Retinal pigment epithelial cell (primary cell): ENCODE measurements around the gene B3GLCT.

ENCODE experiments used
- DNase-seq: peaks from one replicate; pipeline ENCODE4 v3.0.0-alpha.2; 2010; ENCODE audit warnings: low read depth
- H3K4me3 ChIP-seq: 2 replicates; pipeline ENCODE4 v1.5.1; 2011; ENCODE audit warnings: mild to moderate bottlenecking, low read length, control low read depth, moderate library complexity
- TF ChIP-seq, protein P1 (sequence below): conservative IDR thresholded peaks from 2 replicates; pipeline ENCODE4 v1.5.1; 2011; ENCODE audit warnings: low read depth, low read length, control low read depth, inconsistent platforms

The B3GLCT gene

DNA sequence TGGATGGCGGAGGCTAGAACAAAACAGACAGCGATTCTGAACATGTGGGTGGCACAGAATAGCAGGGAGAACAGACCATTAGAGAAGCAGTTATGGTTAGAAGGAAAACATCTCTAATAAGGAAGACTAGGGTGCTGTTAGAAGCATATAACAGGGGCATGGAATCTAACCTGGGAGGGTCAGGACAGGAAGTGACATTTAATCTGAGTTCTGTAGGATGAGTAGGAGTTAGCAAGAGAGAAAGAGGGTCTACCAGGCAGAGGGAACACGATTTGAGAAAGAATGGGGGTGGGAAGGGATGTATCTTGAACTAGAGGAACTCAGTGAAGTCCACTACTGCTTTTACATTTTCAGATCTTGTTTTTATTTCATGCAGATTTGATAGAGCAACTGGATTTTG, 48.6 kb downstream of the B3GLCT start:
- no peak for DNase-seq
- TF ChIP-seq, protein P1, sequence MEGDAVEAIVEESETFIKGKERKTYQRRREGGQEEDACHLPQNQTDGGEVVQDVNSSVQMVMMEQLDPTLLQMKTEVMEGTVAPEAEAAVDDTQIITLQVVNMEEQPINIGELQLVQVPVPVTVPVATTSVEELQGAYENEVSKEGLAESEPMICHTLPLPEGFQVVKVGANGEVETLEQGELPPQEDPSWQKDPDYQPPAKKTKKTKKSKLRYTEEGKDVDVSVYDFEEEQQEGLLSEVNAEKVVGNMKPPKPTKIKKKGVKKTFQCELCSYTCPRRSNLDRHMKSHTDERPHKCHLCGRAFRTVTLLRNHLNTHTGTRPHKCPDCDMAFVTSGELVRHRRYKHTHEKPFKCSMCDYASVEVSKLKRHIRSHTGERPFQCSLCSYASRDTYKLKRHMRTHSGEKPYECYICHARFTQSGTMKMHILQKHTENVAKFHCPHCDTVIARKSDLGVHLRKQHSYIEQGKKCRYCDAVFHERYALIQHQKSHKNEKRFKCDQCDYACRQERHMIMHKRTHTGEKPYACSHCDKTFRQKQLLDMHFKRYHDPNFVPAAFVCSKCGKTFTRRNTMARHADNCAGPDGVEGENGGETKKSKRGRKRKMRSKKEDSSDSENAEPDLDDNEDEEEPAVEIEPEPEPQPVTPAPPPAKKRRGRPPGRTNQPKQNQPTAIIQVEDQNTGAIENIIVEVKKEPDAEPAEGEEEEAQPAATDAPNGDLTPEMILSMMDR: no peak
- no peak overlapping the region for H3K4me3 ChIP-seq

DNA sequence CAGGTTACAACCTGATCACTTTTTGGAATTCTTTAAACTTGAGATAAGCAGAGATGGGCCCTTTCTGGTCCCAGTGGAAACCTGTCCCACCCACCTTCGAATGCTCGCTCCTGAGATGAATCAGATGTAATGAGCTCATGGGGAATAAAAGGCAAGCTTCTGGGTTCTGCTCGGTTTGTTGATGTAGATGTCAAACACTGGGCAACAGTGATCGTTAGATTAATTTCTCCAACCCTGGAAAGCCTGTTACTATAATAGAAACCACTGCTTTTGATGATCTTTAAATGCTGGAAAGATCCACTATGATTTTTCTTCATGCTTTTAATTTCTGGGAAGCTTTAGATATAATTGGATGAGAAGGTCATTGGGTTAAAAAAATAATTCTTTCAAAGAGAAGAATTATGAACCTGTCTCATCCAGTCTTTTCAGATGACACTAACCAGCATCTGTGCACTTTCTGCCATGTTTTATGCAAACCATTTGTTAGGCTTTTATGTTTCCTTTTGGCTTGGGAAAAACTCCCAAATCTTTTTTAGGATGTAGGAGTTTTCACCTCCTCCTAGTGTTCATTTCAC, 49.3 kb downstream of the B3GLCT start:
- TF ChIP-seq, protein P1: no peak

DNA sequence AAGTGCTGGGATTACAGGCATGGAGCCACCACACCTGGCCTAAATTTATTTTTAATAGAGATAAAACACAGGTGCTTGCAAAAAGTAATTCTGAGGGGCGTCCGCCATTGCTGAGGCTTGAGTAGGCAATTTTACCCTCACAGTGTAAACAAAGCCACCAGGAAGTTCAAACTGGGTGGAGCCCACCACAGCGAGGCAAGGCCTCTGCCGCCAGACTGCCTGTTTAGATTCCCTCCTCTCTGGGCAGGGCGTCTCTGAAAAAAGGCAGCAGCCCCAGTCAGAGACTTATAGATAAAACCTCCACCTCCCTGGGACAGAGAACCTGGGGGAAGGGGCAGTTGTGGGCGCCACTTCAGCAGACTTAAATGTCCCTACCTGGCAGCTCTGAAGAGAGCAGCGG, 50.7 kb downstream of the B3GLCT start:
- TF ChIP-seq, protein P1: no peak
- no peak overlapping the region for H3K4me3 ChIP-seq
- no peak for DNase-seq

More for the DNA sequence above, 49.3 kb downstream of the B3GLCT start:
- DNase-seq: no peak
- H3K4me3 ChIP-seq: no peak overlapping the region

DNA sequence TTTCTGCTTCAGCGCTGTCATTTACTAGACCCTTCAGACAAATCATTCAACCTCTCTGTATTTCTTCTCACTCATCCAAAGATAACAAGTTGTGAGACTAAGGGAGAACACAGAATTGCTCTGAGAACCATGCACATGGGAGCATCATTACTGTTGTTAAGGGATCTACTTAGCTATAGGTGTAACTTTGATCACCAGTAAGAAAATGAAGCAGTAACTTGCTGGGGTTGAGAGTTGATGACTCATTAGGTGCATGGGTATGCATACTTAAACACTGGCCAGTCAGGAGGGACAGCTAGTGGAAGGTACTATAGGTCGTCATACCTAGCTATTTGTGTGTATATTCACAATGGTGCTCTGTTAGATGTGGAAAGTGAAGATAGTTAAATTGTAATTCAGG, 61.5 kb downstream of the B3GLCT start:
- no peak for DNase-seq
- TF ChIP-seq, protein P1: no peak
- no peak overlapping the region for H3K4me3 ChIP-seq

DNA sequence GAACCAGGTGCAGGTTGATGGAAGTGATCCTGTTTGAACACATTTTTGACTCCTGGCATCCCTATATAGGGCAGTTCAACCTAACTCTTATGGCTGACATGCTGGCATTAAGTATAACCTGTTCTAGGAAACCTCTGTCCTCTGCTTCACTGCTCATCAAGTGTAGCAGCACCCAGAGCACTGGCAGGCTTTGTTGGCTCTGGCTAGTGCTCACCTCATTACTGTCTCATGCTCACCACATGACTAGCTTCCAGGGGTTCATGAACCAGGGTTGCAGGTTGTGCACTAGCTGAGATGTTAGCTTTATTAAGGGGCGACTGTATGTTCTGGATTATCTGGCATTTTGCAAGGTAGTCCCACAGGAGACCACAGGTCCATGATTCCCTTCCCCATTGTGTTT, 63.6 kb downstream of the B3GLCT start:
- DNase-seq: no peak
- no peak overlapping the region for H3K4me3 ChIP-seq
- TF ChIP-seq, protein P1: no peak

DNA sequence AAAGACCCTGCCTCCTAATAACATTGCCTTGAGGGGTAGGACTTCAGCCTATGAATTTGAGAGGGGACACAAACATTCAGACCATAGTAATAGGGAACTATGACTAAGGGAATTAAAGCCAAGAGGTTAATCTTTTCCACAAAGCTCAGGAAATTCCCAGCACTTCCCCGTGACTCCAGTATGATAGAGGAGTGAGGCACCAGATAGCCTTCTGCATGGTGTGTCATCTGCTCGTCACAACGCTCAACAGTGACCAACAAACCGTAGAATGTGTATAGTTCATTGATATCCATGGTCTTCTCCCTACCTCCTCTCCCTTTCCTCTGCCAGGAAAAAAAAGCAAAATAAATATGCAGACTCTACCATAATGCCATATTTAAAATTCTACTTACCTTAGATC, 64.4 kb downstream of the B3GLCT start:
- TF ChIP-seq, protein P1: no peak
- no peak for DNase-seq
- no peak overlapping the region for H3K4me3 ChIP-seq

DNA sequence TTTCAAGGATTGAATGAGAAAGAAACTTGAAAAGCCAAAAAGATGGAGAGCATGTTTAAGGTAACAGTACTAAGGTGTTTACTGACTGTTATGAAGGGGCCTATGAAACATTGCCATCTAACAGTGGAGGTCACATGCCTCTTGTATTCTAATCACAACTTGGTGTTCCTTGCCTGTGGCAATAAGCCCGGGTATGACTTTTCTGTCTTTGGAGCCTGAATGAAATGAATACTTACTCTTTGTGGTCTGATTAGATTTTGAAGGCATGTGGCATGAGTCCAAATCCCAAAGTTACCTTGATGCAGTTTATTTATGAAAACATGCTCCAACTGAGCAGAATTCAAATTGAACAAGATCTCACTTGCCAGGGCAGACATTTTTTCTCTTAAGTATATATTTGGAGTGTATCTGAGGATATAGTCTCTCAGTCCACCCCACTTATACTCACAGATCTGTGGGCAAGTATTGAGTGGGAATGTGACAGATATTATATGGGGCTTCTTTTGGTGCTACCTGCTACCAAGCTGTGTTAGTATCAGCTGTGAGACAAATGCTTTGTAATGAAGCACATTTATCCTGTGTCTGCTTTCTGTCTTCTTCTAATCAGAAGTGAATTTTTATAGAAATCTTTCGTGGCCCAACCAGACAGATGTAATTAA, 67.5 kb downstream of the B3GLCT start:
- peak; percentile 32 for DNase-seq
- TF ChIP-seq, protein P1: no peak
- H3K4me3 ChIP-seq: no peak overlapping the region
